ENCODE results near the gene PDCD10.

PDCD10 gene

DNA sequence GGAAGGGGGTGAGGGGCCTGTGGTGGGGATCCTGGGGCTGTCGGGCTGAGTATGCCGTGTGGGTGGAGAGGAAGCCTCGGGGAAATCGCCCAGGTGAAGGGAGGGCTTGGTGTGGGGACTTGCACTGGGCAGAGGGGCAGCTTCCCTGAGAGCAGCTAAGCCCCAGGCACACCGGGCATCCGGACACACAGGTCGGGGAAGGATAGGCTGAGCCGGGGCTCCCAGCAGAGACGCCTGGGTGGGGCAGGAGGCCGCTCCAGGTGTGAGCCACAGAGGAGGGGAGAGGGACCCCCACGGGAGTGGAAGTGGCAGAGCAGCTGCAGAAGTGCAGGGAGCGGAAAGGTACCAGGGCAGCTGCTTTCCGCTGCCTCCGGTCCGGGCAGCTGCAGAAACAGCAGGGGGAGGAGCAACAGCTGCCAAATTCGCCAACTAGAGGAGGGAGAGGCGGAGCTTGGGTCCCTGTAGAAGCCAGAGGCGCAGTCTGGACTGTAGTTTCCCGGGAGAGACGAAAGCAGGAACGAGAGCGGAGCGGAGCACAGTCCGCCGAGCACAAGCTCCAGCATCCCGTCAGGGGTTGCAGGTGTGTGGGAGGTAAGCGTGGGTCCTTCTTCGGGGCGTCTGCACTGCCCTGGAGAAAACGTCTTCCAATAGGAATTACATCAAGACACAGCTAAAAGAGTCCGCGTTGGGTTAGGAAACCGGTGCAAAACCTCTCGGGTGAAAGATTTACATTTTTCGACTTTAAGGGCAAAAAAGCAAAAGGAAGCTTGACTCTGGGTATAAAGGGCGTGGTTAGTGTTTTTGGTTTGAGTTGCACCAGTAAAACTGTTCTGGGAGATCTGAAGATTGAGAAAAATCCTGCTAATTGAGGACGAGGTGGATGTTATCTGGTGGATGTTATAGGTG, 794 bp upstream of the PDCD10 start, which contains the start of gene SERPINI1:
Gene SERPINI1 (plus strand): TSS at position 489 of the 906 bp plus-strand sequence. CDS start 53,408 bp downstream, outside the sequence.
- peak within 1 kb of the TSS; percentile 97 for H3K4me3 ChIP-seq (ENCODE audit: low read depth, low read length)

DNA sequence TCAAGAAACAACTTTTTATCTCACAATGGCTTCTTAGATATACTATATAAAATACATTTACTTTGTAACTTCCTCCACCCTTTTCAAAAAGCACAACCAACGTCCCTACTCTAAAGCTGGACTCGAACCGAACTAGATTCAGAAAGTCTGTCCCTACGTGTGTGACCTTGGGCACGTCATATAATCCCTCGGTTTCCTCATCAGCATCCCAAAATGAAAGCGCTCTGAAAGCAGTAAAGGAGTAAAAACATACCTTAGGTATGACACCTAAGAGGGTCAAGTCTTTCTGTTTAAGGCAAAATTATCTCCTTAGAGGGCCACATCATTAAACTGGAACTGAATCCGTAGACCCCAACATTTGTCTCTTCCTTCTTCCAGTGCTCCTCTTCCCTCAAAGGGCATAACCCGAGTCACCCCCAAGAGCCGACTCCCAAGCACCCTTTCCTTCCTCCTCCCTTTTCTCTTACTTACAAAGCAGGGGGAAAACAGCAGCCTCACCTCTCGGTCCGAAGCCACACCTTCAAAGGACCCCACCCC, 663 bp downstream of the PDCD10 start:
- peak overlapping the region; percentile 97 for H3K4me3 ChIP-seq (ENCODE audit: low read depth, low read length)

DNA sequence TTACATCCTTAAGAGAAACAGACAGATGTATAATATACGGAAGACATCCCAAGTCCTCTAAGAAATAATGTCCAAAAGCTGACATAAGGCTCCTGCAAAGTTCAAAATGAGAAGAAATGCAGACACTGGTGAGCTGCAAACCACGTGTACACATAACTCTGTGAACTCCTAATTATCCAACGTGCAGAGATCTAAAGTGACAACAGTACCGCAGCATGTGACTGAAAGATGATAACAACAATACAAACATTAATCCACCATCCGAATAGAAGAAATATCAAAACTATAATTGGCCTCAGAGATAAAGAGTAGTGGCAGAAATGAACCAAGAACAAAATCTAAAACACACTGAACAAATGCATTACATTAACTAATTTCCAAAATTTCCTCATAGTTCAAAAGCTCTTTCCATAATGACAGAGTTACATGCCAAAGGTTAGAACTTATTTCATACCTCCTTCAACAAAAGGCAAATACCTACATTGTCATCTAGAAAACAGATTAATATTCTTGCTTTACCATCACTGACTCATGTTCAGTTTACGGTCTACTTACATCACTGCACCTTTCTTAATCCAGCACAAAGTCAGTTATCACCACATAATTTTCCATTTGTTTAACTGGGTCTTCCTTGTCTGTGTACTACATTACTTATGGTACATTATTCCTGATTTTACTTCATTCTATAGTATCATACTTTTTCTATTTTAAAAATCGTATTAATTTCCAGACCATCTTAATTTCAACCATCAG, 2.2 kb downstream of the PDCD10 start:
- no peak overlapping the region for H3K4me3 ChIP-seq (ENCODE audit: low read depth, low read length)

DNA sequence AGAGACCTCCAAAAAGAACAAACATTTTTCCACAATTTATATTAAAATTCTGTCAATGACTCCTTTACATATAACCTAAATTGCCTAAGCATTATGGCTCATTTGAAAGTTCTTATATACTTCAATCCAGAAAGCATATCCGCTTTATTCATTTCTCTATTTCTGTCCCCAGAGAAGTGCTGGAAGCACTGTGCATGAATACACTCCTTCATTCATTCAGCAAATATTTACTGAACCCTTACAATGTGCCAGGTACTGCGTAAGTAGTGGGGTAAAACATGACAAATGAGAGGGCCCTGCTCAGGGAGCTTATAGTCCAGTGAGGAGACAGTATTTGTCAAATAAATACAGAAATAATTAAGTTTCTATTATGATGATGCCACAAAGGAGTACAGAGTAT, 3.3 kb downstream of the PDCD10 start:
- H3K4me3 ChIP-seq (ENCODE audit: low read depth, low read length), result no peak overlapping the region

DNA sequence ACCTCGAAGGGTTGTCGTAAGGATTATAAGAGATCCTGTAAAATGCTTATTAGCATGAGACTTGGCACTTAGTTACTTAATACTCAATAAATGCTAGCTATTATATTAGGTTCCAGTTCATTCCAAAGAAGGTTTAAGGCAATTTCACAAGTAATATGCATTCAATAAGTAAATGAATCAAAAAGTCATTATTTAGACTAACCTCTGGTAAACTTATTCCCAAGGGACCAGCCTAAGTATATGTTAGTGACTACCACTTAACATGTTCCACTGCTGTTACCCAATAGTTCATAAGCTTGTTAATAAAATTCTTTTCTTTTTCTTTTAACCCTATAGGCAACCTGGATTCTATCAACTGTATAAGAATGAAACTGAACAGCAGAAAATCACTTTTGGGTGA, 5.1 kb downstream of the PDCD10 start:
- H3K4me3 ChIP-seq (ENCODE audit: low read depth, low read length), result no peak overlapping the region

DNA sequence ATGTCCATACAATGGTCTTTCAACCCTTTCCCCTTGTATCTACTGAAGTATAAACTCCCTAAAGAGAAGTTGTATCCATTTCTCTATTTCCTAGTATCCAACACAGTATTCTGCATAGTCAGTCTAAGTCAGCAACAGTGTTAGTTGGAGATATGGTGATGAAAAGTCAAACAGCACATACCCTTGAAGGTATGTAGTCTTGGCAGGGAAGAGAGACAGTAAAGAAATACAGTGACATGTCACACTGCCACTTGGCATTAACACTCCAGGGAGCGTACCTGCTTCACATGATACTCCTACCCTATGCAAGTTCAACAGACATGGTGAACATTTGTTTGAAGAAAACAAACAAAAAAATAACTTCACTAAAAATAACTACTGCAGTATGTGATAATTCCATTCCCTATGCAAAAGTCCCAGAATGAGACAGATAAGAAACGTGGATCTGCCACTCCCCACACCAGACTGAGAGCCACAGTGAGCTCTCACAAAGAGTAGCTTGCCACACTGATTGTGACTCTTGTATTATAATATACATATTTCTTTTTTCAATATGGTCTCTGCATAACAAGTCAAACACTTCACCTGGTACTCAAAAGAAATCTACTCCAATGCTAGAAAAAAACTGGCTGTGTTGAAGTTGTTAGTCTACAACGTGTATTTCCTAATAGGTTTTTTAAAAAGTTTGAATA, 5.9 kb downstream of the PDCD10 start:
- no peak overlapping the region for H3K4me3 ChIP-seq (ENCODE audit: low read depth, low read length)

DNA sequence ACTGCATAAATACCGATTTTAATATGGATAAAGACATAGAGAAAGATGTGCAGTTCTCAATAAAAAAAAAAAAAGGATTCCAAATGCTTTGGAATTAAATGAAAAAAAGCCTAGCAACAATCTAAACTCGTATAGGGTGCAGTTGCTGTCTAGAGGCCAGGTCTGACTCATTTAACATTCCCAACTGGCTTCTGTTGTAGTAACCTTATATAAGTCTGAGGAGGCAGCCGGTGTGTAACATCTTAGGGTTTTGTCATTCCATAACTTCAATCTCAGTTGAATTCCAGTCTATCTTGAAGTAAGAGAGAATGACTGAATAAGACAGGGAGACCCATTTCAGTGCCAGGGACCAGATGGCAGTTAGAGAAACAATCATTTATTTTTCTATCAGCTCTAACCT, 6.5 kb downstream of the PDCD10 start:
- no peak overlapping the region for H3K4me3 ChIP-seq (ENCODE audit: low read depth, low read length)

DNA sequence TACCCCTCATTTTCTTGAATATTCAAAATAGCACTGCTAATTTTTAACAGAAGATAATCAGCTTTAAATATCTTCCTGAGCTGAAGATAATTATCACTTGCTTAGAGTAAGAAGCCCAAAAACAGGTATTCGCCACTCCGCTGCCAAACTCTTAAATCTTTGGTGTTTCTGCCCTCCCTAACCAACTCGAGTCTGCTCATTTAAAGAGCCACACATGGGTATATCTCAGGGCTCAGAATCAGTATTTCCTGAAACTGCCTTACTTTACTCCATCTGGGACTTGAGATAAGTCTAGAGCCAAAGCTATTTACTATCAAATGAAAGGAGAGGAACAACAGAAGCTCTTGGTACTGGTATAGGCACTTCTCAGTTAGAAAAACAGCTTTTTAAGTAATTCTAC, 10.8 kb downstream of the PDCD10 start:
- no peak overlapping the region for H3K4me3 ChIP-seq (ENCODE audit: low read depth, low read length)

DNA sequence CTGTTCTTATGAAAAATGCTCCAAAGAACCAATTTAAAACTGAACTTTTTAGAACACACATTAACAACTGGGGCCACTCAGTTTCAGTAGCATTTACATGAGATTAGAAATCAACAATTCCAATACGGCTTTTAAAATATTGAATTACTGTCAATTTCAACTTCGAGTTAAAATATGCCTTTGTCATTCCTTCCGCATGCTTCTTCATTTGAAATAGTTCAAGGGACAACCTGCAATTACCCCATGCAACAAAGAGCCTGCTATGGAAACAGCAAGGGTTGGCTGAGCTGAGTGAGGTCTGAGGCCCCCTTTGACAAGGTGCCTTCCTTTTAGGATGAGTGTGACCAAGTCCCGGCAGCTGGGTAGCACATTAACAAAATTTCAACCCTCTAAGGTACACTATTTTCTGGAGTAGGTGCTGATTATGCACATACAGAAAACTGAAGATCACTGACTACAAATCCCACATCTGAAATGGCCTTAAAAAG, 11.6 kb downstream of the PDCD10 start:
- no peak overlapping the region for H3K4me3 ChIP-seq (ENCODE audit: low read depth, low read length)

DNA sequence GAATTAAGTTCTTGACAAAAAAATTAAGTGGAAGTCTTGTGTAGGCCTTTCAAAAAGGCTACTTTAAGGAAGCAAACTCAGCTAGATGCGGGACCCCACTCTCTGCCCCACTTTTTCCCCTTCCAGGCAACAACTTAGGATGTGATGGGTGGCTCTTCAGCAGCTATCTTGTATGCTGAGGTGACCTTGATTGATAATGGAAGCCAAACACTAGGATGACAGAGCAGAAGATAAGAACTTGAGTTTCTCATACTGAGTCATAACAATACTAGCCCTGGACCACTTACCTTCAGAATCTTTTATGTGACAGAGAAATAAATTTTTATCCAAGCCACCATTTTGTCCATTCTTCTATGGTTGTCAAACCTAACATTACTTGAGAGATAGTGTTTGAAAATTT, 16.1 kb downstream of the PDCD10 start:
- H3K4me3 ChIP-seq (ENCODE audit: low read depth, low read length), result no peak overlapping the region

DNA sequence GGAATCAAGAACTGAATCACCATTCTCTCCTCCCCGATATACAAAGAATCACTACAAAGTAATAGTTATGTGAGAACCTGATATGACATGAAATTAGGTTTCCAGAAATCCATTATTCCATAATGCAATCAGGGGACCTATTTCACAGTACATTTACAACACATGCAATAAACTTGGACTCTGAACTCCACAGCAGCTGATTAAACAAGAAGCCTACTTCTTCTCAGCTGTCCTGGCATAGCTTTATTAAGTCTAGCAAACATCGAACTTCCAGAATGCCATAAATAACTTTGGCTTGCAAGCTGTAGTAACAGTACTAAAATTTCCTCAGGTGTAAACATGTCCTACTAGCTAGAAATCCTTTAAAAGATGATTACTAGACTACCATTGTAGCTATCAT, 17.8 kb downstream of the PDCD10 start:
- H3K4me3 ChIP-seq (ENCODE audit: low read depth, low read length), result no peak overlapping the region

DNA sequence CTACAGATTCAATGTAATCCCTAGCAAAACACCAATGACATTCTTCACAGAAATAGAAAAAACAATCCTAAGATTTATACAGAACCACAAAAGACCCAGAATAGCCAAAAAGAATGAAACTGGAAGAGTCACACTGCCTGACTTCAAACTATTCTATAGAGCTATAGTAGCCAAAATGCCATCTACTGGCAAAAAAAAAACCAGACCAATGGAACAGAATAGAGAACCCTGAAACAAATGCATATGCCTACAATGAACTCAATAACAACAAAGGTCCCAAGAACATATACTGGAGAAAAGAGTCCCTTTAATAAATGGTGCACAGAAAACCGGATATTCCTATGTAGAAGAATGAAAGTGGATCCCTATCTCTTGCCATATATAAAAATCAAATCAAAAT, 19.8 kb downstream of the PDCD10 start:
- H3K4me3 ChIP-seq (ENCODE audit: low read depth, low read length), result no peak overlapping the region

DNA sequence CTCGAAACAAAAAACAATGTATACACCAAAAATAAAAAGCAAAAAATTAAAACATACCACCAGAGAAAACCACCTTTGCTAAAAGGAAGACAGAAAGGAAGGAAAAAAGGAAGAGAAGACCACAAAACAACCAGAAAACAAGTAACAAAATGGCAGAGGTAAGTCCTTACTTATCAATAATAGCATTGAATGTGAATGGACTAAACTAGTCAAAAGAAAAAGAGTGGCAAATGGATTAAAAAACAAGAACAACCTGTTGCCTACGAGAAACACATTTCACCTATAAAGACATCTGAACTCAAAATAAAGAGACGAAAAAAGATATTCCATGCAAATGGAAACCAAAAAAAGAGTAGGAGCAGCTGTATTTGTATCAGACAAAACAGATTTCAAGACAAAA, 22.2 kb downstream of the PDCD10 start:
- H3K4me3 ChIP-seq (ENCODE audit: low read depth, low read length), result no peak overlapping the region

DNA sequence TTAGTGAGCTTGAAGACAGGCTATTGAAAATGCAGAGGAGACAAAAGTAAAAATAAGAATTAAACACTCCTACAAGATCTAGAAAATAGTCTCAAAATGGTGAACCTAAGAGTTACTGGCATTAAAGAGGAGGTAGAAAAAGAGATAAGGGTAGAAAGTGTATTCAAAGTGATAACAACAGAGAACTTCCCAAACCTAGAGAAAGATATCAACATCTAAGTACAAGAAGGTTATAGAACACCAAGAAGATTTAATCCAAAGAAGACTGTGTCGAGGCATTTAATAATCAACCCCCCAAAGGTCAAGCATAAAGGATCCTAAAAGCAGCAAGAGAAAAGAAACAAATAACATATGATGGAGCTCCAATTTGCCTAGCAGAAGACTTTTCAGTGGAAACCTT, 23.3 kb downstream of the PDCD10 start:
- H3K4me3 ChIP-seq (ENCODE audit: low read depth, low read length), result no peak overlapping the region

DNA sequence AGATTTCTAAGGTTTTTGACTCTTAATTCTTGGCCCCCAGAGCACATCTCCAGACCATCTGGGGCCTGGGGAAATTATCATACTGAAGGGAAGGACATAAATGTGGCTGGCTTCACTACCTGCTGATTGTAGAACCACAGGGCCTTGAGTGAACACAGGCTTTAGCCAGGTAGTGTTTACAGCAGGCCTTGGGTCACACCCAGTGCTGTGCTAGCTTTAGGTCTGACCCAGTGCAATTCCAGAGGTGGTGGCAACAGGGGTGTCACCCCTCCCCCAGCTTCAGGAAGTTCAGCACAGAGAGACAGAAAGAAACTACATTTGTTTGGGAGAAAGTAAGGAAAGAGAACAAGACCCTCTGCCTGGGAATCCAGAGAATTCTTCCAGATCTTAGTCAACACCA, 24.1 kb downstream of the PDCD10 start:
- H3K4me3 ChIP-seq (ENCODE audit: low read depth, low read length), result no peak overlapping the region

DNA sequence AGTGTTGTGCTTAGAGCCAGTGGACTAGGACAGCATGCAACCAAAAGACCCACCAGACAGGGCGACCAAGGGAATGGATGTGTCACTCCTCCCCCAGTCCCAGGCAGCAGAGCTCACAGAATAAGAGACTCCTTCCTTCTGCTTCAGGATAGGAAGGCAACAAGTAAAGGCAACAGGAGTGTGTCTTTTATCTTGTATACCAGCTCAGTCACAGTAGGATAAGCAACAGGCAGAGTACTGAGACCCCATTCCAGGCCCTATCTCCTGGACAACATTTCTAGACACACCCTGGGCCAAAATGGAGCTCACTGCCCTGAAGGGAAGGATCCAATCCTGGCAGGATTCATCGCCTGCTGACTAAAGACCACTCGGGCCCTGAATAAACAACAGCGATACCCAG, 25.0 kb downstream of the PDCD10 start:
- no peak overlapping the region for H3K4me3 ChIP-seq (ENCODE audit: low read depth, low read length)

DNA sequence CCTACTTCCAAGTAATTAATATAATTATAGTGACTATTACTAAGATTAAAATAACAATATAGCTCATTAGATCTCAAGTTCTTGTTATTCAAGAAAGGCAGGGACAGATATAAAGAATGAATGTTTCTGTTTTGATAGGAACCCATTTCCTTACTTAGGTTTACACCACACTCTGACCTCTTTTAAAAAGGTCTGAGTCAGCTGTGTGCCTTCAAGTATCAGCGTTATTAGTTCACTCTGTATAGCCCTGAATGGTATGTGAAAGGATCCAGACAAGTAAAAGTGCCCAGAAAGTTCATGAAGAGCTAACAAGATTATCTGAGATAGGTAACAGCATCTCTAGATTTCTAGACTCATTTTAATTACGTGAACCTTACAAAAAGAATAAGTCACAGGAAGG, 28.9 kb downstream of the PDCD10 start:
- H3K4me3 ChIP-seq (ENCODE audit: low read depth, low read length), result no peak overlapping the region

DNA sequence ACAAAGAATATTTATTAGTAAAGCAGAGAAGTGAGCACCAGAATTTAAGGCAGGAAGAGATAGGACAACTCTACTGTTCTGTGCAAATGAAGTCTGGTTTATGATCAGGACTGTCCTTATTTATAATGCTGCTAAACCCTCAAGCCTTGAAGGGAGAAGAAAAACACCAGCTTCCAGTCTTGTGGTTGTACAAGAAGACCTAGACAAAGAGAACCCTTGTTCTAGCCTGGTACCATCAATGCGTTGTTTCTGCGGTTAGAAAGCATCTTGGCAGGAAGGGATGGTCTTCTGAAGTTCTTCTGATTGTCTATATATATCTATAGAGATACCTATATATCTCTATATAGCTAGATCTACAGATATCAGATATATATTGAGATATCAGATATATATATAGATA, 33.8 kb downstream of the PDCD10 start:
- H3K4me3 ChIP-seq (ENCODE audit: low read depth, low read length), result no peak overlapping the region

DNA sequence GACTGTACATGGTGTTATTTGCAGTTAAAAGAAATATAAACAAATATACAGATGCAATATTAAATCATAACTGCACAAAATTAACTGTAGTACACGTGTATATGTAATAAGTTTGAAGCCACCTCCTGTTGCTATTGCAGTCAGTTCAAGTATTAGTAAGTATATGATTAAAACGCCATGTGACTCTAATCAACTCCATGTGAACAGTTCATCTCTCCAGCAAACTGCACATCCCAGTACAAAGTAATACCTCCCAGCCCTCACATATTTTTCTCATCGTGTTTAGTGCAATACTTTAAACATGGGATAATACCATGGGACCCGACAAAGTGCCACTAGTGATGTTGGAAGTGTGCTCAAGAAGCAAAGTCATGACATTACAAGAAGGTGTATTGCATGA, 34.6 kb downstream of the PDCD10 start:
- H3K4me3 ChIP-seq (ENCODE audit: low read depth, low read length), result no peak overlapping the region

DNA sequence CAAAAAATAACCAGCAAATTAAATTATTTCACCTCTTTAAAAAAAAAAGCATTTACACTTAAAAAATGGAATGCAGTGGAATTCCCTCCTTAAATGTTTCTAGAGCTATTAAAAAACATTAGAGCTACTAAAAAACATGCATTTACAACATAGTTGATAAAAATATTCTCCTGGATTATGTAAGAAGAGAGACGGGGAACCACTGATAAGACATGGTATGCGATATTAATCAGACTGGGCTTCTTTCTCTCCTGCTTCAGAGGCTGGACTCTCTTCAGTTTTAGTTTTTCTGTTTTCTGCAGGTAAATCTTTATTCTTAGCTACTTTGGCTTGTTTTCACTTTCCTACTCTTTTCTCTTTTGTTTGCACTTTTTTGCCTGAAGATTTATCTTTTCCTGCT, 40.6 kb downstream of the PDCD10 start:
- H3K4me3 ChIP-seq (ENCODE audit: low read depth, low read length), result no peak overlapping the region

DNA sequence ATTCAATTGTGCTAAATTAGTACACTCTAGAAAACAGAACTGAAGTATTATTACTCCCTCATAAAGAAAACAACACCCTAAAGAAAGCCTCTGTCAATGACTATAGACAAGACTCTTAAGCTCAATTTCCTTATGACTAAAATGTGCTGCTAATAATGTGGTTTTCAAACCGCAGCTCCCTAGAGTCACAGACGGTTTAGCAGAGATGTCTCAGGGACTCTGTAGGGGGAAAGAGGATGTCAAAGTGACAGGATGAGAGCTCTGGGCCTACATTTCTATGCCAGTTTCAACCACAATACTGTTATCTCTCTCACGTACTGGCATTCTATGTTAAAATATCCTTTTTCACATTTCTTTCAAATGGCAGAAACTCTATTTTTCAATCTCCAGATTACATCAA, 43.3 kb downstream of the PDCD10 start:
- no peak overlapping the region for H3K4me3 ChIP-seq (ENCODE audit: low read depth, low read length)

Data from iPS-11a (cell line).